Activated naive CD8-positive, alpha-beta T cell treated with anti-CD3 and anti-CD28 coated beads, Interleukin-2, amount 10 ng/mL, durations not matched to agents 7 days and 5 days (primary cell): ENCODE measurements around the gene ATP10A. TPM values are rescaled to one million over a fixed set of nuclear protein-coding genes. Genes with fewer than 3 reads are reported as not detected.

ENCODE experiments used
- ATAC-seq: fragments of 150-1000 bp; cut with Tn5 transposase; one replicate; pipeline ENCODE4 v1.10.0; 2021; ENCODE audit warnings: low read depth, moderate library complexity
- POLR2A ChIA-PET: fragments of 350-600 bp; sonication (Branson Sonifier 250); formaldehyde crosslinking; loops from one replicate; lab custom pipeline; 2021; ENCODE audit warnings: antibody characterized with exemption; lab: Charles Lee
- DNase-seq: peaks from one replicate; pipeline ENCODE4 v3.0.0; 2021
- H3K27ac Mint-ChIP-seq: one replicate; pipeline ENCODE4 v1.8.0; 2022; ENCODE audit warnings: mild to moderate bottlenecking, mixed read lengths
- H3K27me3 Mint-ChIP-seq: one replicate; pipeline ENCODE4 v1.8.0; 2022; ENCODE audit warnings: mild to moderate bottlenecking, moderate library complexity, mixed read lengths
- H3K36me3 Mint-ChIP-seq: one replicate; pipeline ENCODE4 v1.8.0; 2021; ENCODE audit warnings: mild to moderate bottlenecking, mixed read lengths
- H3K4me1 Mint-ChIP-seq: one replicate; pipeline ENCODE4 v1.8.0; 2021; ENCODE audit warnings: mixed read lengths
- H3K4me3 Mint-ChIP-seq: one replicate; pipeline ENCODE4 v1.8.0; 2022; ENCODE audit warnings: mild to moderate bottlenecking, moderate library complexity, mixed read lengths
- H3K9me3 Mint-ChIP-seq: one replicate; pipeline ENCODE4 v1.8.0; 2021; ENCODE audit warnings: mixed read lengths
- total RNA-seq, 2 experiments: library from RNA; stranded (reverse); gene quantifications; one replicate each; pipeline ENCODE4 v1.2.3, GENCODE V29; 2021

The ATP10A gene
- total RNA-seq, 2 experiments from 2014 or later: 57.9 to 60.3 TPM

DNA sequence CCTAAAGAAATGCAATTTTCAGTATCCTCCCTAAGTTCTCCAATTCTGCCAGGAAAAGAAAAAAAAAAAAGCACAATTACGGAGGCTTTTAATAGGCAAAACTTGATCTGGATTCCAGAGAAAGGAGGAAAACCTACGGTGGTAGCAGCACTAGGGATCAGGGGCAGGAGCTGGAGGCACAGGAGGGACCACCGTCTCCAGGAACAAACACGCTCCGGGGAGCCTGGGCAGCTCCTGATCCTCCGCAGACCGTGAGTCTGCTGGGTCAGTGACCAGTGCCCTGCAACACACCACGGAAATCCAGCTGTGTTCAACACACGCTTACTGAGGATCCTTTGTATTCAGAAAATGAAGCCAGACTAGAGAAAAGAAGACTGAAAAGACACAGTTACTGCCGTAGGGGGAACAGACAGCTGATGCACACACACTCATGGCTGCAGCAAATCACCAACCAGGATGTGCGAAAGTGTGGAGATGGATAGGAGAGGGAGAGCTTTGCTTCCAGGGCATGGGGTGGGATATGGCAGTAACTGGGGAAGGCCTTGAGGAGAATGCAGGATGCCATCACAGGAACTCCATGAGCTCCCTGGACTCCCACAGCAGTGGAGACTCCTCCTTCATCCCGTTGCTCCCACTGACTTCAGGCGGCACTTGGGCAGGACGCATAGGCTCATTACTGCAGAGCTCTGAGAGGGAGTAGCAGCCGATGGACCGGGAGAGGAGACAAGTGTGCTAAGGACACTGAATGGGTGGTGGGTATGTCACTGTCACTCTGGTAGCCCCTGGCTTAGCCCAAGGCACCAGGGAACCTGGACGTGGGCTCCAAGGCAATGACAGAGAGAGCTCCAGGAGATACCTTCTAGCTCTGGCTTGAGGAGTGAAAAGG lies 167.0 kb downstream of the ATP10A start:
- H3K4me3 Mint-ChIP-seq: no peak overlapping the region
- POLR2A ChIA-PET: interaction anchor here (0.6 kb wide), 1 partner anchor 9 kb away, joined by 3 read pairs; no protein-coding TSS in a partner anchor
- ATAC-seq (no peak), DNase-seq (no peak)
- H3K27me3 Mint-ChIP-seq: no peaks in the 10 kb centered on the region
- peaks cover 22% of the 10 kb centered on the region for H3K36me3 Mint-ChIP-seq
- no peak overlapping the region for H3K27ac Mint-ChIP-seq
- H3K9me3 Mint-ChIP-seq: no peaks in the 10 kb centered on the region
- H3K4me1 Mint-ChIP-seq: no peaks in the 10 kb centered on the region

DNA sequence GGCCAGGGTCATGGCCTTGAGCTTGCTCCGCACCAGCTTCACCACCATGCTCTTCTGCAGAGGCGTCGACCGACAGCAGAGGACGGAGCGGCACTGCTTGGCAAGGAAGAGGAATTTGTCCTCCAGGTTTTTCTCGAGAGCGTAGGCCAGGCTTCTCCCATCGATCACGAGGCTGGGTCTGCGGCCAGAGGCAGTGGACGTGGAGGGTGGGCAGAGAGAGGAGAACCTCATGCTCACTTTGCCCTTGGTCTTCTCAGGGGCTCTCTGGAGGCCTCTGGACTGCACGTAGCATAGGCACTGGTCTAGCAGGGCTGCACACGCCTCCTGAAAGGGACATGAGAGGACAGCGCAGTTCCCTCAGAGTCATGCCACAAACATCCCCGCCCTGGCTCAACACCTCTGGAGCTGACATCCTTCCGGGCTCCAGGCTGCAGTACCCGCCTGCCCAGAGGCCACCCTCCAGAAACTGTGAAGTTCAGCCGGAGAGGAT lies 168.3 kb downstream of the ATP10A start:
- peaks cover 19% of the 10 kb centered on the region for H3K36me3 Mint-ChIP-seq
- no peak for ATAC-seq

DNA sequence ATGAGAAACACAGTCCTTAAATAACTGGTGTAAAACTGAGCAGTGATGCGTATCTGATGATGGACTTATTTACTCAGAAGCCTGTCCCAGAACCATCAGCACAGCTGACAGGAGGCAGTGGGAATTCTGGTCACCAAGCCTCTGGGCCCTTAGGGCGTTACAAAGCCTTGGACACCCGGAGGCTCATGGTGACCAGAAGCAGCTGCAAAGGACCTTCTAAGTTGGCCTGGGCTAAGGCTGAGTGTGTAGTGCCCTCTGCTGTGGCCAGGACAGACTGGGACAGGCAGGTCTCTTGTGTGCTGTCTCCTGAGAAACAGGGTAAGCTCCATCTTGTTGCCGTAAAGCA lies 168.9 kb downstream of the ATP10A start:
- H3K27me3 Mint-ChIP-seq: no peaks in the 10 kb centered on the region
- H3K27ac Mint-ChIP-seq: no peak overlapping the region
- no peaks in the 10 kb centered on the region for H3K9me3 Mint-ChIP-seq
- ATAC-seq (no peak), DNase-seq (no peak)
- H3K36me3 Mint-ChIP-seq: peaks cover 23% of the 10 kb centered on the region
- H3K4me3 Mint-ChIP-seq: no peak overlapping the region
- H3K4me1 Mint-ChIP-seq: no peaks in the 10 kb centered on the region
- POLR2A ChIA-PET: no interaction called here

More for the DNA sequence above, 168.3 kb downstream of the ATP10A start:
- no peaks in the 10 kb centered on the region for H3K9me3 Mint-ChIP-seq
- no peaks in the 10 kb centered on the region for H3K4me1 Mint-ChIP-seq
- DNase-seq: no peak
- H3K4me3 Mint-ChIP-seq: no peak overlapping the region
- H3K27ac Mint-ChIP-seq: no peak overlapping the region
- POLR2A ChIA-PET: no interaction called here
- H3K27me3 Mint-ChIP-seq: no peaks in the 10 kb centered on the region

DNA sequence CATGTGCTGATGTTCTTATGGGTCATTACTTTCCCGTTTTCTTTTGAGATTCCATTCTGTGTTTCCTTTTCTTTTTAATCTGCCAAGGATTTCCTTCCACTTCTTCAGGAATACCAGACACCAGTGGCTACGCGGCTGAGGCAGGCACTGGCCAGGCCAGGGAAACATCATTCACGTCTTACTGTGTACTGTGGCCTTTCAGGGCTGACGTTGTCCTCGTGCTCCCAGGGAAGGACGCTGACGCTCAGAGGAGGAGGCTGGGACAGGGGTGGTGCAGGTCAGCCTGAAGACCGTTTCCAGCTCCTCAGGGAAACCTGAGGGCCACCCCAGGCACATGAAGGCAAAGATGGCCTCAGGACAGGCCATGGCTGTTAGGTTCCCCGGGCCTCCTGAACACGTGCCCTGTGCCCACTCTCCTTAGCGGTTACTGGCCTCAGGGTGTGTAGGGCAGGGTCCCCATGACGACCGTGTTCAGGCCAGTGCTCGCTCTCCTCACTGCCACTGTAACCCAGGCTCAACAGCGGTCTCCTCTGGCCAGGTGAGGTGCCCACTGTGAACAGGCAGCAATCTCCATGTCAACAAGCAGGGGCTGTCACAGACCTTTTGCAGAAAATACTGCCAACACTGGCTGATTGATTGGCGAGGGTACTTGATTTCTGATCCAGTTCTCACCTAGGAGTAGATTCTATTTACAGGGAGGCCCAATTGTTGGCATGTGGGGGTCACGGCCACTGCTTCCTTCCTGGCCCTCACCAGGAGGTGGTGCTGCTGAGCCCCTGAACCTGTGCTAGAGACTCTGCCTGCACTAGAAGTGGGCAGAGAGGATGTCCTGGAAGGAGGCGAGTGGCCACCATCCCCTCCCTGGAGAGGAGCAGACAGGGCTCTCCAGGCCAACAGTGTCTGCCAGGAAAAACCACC lies 169.5 kb downstream of the ATP10A start:
- DNase-seq: peak; percentile 55
- ATAC-seq: peak; percentile 56
- H3K27ac Mint-ChIP-seq: no peak overlapping the region
- H3K9me3 Mint-ChIP-seq: no peaks in the 10 kb centered on the region
- no peak overlapping the region for H3K4me3 Mint-ChIP-seq
- no peaks in the 10 kb centered on the region for H3K27me3 Mint-ChIP-seq
- peaks cover 22% of the 10 kb centered on the region for H3K36me3 Mint-ChIP-seq
- no peaks in the 10 kb centered on the region for H3K4me1 Mint-ChIP-seq
- POLR2A ChIA-PET: no interaction called here

DNA sequence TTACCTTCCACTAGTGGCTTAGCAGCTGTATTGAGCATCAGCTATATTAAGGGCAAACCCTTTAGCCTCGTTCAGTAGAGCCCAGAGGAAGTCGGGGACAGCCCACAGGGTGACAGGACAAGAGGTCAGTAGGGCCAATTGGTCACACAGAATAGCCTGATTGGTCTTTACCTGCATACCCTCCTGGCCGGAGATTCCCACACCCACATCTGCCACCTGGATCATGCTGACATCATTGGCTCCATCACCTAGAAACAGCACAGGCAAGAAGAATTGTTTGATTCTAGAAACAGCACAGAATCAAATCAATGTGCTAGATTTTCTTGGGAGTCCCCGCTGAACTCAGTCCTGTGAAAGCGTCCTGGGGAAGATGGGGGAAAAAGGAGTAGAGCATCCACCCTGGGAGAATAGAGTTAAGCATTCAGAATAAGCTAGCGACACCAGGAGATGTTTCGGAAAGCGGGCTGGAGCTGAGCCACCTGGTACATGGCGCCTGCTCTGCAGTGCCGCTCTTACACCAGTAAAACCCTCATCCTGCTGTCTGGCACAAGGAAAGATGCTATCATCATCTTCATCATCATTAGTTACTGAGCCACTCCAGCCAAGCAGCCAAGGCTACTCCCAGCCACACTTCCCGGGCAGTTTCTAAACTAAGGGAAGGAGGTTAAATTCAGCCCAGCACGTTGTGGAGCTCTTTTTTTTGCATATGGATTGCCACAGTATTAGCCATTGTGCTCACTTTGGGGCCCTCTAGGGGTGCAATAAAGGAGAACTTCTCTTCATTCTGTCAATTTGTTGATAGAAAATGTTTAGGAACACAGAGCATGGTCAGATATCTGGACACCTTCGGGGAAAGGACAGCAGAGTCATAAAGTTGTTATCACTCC lies 171.3 kb downstream of the ATP10A start:
- H3K36me3 Mint-ChIP-seq: peaks cover 24% of the 10 kb centered on the region
- no peaks in the 10 kb centered on the region for H3K27me3 Mint-ChIP-seq
- no peaks in the 10 kb centered on the region for H3K4me1 Mint-ChIP-seq
- no peaks in the 10 kb centered on the region for H3K9me3 Mint-ChIP-seq
- POLR2A ChIA-PET: no interaction called here
- ATAC-seq (no peak), DNase-seq (no peak)
- no peak overlapping the region for H3K4me3 Mint-ChIP-seq
- H3K27ac Mint-ChIP-seq: no peak overlapping the region

DNA sequence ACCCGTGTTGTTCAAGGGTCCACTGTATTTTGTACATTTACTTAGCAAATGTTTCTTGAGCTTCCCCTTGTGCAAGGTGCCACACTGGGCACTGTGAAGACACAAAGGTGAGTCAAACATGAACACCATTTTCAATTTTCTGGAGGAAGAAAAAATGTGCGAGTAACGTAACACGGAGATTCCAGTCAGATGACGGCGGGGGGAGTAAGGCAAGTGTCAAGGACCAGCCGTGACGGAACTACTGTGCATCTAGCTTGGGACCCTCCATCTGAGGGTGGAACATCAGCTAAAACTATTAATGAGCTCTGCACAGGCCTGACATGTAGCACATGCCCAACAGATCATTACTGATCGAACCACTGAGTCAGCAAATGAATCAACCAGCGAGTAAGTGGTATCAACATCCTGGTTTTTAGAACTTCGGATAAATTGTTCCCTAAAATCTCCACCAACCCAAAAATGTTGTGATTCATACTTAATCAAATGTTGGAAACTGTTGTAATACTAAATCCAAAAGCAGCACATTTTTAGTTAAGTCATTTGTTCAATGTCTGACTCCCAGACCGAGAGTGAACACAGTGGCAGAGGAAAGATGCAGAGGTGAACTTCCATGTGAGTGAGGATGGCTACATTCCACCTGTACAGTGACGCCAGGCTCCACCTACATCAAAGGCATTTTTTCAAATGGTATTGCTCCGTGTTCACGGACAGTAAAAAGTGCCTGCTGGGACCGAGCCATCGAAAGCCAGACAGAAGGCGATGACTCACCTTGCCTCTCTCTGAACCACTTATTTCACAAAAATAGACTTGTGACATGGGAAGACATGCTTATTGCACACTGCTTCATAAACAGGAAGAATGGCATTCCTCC lies 172.2 kb downstream of the ATP10A start:
- H3K27me3 Mint-ChIP-seq: no peaks in the 10 kb centered on the region
- no peak overlapping the region for H3K27ac Mint-ChIP-seq
- no peaks in the 10 kb centered on the region for H3K4me1 Mint-ChIP-seq
- H3K9me3 Mint-ChIP-seq: no peaks in the 10 kb centered on the region
- H3K36me3 Mint-ChIP-seq: peaks cover 20% of the 10 kb centered on the region
- ATAC-seq: no peak
- POLR2A ChIA-PET: no interaction called here
- H3K4me3 Mint-ChIP-seq: no peak overlapping the region
- no peak for DNase-seq

DNA sequence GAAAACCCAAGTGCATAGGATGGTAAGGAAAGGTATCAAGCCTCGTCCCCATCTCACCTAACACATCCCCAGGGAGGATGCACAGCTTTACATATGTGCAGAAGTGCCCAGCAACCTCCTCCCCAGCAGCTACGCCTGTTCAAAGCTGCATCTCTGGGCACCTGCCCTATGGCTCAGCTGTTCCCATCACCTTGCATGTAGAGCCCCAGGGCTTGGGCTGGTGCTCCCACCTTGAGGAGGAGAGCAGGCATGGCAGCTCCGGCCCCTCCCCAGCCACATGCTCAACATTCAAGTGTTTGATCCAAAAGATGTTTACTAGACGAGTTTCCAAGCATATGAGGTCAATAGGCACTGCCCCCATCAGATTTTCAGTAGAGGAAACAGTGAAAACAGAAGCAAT lies 173.5 kb downstream of the ATP10A start:
- peak overlapping the region; percentile 54 for H3K27ac Mint-ChIP-seq
- H3K9me3 Mint-ChIP-seq: no peaks in the 10 kb centered on the region
- no peak overlapping the region for H3K4me3 Mint-ChIP-seq
- H3K27me3 Mint-ChIP-seq: no peaks in the 10 kb centered on the region
- POLR2A ChIA-PET: no interaction called here
- no peaks in the 10 kb centered on the region for H3K4me1 Mint-ChIP-seq
- no peak for ATAC-seq
- peaks cover 29% of the 10 kb centered on the region for H3K36me3 Mint-ChIP-seq
- DNase-seq: no peak

DNA sequence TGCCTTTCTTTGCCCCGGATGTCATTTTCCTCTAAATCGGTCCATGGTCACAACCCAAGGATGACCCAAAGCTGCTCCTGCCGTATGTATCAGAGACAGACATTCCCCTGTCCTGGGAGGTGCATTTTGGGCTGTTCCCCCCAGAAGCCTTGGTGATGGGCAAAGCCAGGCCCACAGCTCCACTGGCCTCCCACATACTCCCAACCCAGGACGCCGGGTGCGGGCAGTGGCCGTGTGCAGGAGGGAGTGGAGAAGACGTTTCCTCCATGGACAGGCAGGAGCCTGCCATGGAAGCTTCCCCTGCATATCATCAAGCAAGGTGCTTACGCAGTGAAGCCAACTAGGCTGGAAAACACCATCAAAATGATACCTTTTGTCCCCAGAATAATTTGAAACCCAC lies 175.0 kb downstream of the ATP10A start:
- Mint-ChIP-seq H3K9me3 (no peaks in the 10 kb centered on the region), H3K4me1 (no peaks in the 10 kb centered on the region), H3K27me3 (no peaks in the 10 kb centered on the region), H3K27ac (no peak overlapping the region), H3K36me3 (peaks cover 41% of the 10 kb centered on the region), H3K4me3 (no peak overlapping the region)
- no peak for ATAC-seq
- POLR2A ChIA-PET: no interaction called here
- DNase-seq: no peak

DNA sequence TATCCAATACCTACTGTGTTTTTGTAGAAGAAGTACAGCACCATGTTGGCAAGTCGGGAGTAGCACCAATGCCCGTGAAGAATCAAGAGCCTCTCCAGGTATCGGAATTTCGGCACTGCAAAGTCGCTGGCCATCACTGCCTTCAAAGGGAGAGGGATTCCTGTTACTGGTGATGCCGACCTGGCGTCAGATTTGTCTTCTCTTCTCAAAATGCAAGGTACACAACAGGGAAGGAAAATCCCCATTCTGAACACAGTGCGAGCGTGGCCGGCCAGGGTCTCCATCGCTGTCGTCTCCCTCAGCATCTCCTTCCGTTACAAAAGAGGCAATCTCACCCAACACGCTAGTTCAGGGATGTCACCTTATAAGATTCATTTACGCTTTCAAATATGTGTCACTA lies 175.4 kb downstream of the ATP10A start:
- DNase-seq (no peak), ATAC-seq (no peak)
- H3K27me3 Mint-ChIP-seq: no peaks in the 10 kb centered on the region
- POLR2A ChIA-PET: no interaction called here
- H3K9me3 Mint-ChIP-seq: no peaks in the 10 kb centered on the region
- H3K27ac Mint-ChIP-seq: no peak overlapping the region
- H3K4me3 Mint-ChIP-seq: no peak overlapping the region
- peaks cover 42% of the 10 kb centered on the region for H3K36me3 Mint-ChIP-seq
- H3K4me1 Mint-ChIP-seq: no peaks in the 10 kb centered on the region

DNA sequence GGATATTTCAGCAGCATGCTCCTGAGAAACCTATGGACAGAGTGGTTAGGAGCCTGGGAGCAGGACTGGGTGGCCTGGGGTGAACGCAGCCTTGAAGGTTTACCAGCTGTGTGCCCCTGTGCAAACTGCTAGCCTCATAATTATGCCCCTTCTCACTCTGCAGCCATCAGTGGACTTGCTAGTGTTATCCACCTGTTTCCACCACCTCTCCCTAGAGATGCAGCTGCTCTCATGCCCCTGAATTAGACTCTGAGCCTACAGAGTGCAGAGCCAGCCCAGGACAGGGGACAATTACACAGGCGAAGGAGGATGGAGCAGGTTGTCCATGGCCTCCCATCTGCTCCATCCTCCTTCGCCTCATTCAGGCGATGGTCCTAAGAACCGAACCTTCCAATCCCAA lies 175.9 kb downstream of the ATP10A start:
- Mint-ChIP-seq H3K4me1 (no peaks in the 10 kb centered on the region), H3K9me3 (no peaks in the 10 kb centered on the region), H3K4me3 (no peak overlapping the region), H3K27ac (no peak overlapping the region), H3K27me3 (no peaks in the 10 kb centered on the region), H3K36me3 (peaks cover 40% of the 10 kb centered on the region)
- POLR2A ChIA-PET: no interaction called here
- DNase-seq (no peak), ATAC-seq (no peak)

DNA sequence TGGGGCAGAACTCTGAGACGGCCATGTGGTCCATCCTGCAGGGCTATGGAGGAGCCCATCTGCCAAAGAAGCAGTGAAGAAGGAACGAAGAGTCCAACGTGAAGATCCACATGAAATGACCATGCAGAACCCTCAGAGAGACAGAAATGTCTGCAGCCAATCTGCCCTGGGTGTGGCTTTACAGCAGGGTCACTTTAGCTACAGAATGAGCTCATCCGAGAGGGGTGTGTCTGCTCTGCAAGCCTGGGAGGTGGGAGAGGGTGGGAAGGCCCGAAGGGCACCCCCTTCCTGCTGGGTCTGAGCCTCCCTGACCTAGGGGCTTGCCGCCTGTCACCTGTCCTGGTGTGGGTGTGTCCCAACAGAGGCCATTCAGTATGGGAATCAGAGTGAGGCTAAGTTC lies 176.3 kb downstream of the ATP10A start:
- H3K4me3 Mint-ChIP-seq: no peak overlapping the region
- H3K9me3 Mint-ChIP-seq: no peaks in the 10 kb centered on the region
- no peaks in the 10 kb centered on the region for H3K4me1 Mint-ChIP-seq
- no peaks in the 10 kb centered on the region for H3K27me3 Mint-ChIP-seq
- DNase-seq: no peak
- no peak for ATAC-seq
- POLR2A ChIA-PET: no interaction called here
- no peak overlapping the region for H3K27ac Mint-ChIP-seq
- peaks cover 40% of the 10 kb centered on the region for H3K36me3 Mint-ChIP-seq
